Ascending aorta (tissue), 2 donors: ENCODE results near the gene SPACA9. TPM values are rescaled to one million over a fixed set of nuclear protein-coding genes. Genes with fewer than 3 reads are reported as not detected.

Source experiments
- DNase-seq, 2 donors: peaks; one replicate each; pipeline ENCODE4 v3.0.0-alpha.2; 2019; ENCODE audit warnings: low spot score in 2 of 2
- H3K27ac ChIP-seq, 2 donors: fragments of 200-600 bp; sonication (generic); one replicate each; pipeline ENCODE4 v1.5.1; 2016 to 2017; ENCODE audit warnings: mild to moderate bottlenecking in 1 of 2
- H3K27me3 ChIP-seq: fragments of 200-600 bp; sonication (generic); one replicate; pipeline ENCODE4 v1.5.1; 2017
- H3K36me3 ChIP-seq, 2 donors: fragments of 200-600 bp; sonication (generic); one replicate each; pipeline ENCODE4 v1.5.1; 2016
- H3K4me1 ChIP-seq, 2 donors: fragments of 200-600 bp; sonication (generic); one replicate each; pipeline ENCODE4 v1.5.1; 2016 to 2017; ENCODE audit warnings: mild to moderate bottlenecking in 1 of 2
- H3K4me3 ChIP-seq, 2 donors: fragments of 200-600 bp; sonication (generic); one replicate each; pipeline ENCODE4 v1.5.1; 2016 to 2017; ENCODE audit warnings: mild to moderate bottlenecking in 1 of 2
- H3K9me3 ChIP-seq, 2 donors: fragments of 200-600 bp; sonication (generic); one replicate each; pipeline ENCODE4 v1.5.1; 2016
- CTCF ChIP-seq, 3 experiments: fragments of 200-600 bp in 2 of 3; fragments of 450-650 bp in 1 of 3; sonication (generic) in 2 of 3; IDR thresholded peaks; one replicate each; pipeline ENCODE4 v1.5.1; 2016 to 2019; ENCODE audit warnings: antibody characterized with exemption in 3 of 3, mild to moderate bottlenecking in 1 of 3, moderate library complexity in 1 of 3
- intact Hi-C: fragments of 100-400 bp; cut with DNase I; formaldehyde crosslinking; loops from one replicate; pipeline ENCODE4 v1.15.1; 2023
- total RNA-seq: library from RNA; depleted of rRNA; stranded (reverse); fragments of >200 nt; gene quantifications from one replicate; pipeline ENCODE4 v1.1.0, GENCODE V29; 2016

The SPACA9 gene
- total RNA-seq, 1 donor from 2014 or later, result 5.9 TPM

GRCh38 chr9:132905726-132906125 is 27.0 kb downstream of the SPACA9 start:
- no peaks in the 10 kb centered on the region for H3K9me3 ChIP-seq
- no peaks in the 10 kb centered on the region for H3K4me1 ChIP-seq
- no peak overlapping the region for H3K27ac ChIP-seq
- H3K36me3 ChIP-seq, result peaks cover 53 to 76% of the 10 kb centered on the region in 2 donors
- intact Hi-C loops, result no loop called here
- DNase-seq, result no peak
- H3K4me3 ChIP-seq, result no peak overlapping the region
- TF ChIP-seq CTCF (IDR thresholded peaks at IDR 0.05), result no peak
- H3K27me3 ChIP-seq, result no peaks in the 10 kb centered on the region

- no peaks in the 10 kb centered on the region for H3K4me1 ChIP-seq
- no peaks in the 10 kb centered on the region for H3K27me3 ChIP-seq
- no peaks in the 10 kb centered on the region for H3K9me3 ChIP-seq
- H3K4me3 ChIP-seq, result no peak overlapping the region
- no peak for DNase-seq
- peaks cover 52 to 72% of the 10 kb centered on the region in 2 donors for H3K36me3 ChIP-seq
- intact Hi-C loops, result no loop called here
- no peak for TF ChIP-seq CTCF (IDR thresholded peaks at IDR 0.05)
- no peak overlapping the region for H3K27ac ChIP-seq
These were observed 29.9 kb downstream of the SPACA9 start for GRCh38 chr9:132908635-132909034.

- Histone ChIP-seq H3K4me1 (no peaks in the 10 kb centered on the region), H3K27ac (no peak overlapping the region), H3K9me3 (no peaks in the 10 kb centered on the region), H3K36me3 (peaks cover 50 to 69% of the 10 kb centered on the region in 2 donors), H3K4me3 (no peak overlapping the region), H3K27me3 (no peaks in the 10 kb centered on the region)
- intact Hi-C loops, result no loop called here
- no peak for TF ChIP-seq CTCF (IDR thresholded peaks at IDR 0.05)
- DNase-seq, result no peak
These were observed 30.6 kb downstream of the SPACA9 start for GRCh38 chr9:132909311-132909710.

- Histone ChIP-seq H3K9me3 (no peaks in the 10 kb centered on the region), H3K36me3 (peaks cover 50 to 70% of the 10 kb centered on the region in 2 donors), H3K4me1 (no peaks in the 10 kb centered on the region), H3K4me3 (no peak overlapping the region), H3K27ac (no peak overlapping the region), H3K27me3 (no peaks in the 10 kb centered on the region)
- TF ChIP-seq CTCF (IDR thresholded peaks at IDR 0.05), result no peak
- DNase-seq, result no peak
- intact Hi-C loops, result no loop called here
These were observed 31.7 kb downstream of the SPACA9 start for GRCh38 chr9:132910376-132910775.

- DNase-seq, result no peak
- H3K36me3 ChIP-seq, result peaks cover 61 to 74% of the 10 kb centered on the region in 2 donors
- no peaks in the 10 kb centered on the region for H3K27me3 ChIP-seq
- TF ChIP-seq CTCF (IDR thresholded peaks at IDR 0.05), result no peak
- H3K27ac ChIP-seq, result no peak overlapping the region
- intact Hi-C loops, result no loop called here
- no peaks in the 10 kb centered on the region for H3K4me1 ChIP-seq
- H3K9me3 ChIP-seq, result no peaks in the 10 kb centered on the region
- H3K4me3 ChIP-seq, result no peak overlapping the region
These were observed 33.4 kb downstream of the SPACA9 start for GRCh38 chr9:132912131-132912530.

GRCh38 chr9:132914924-132915323 is 36.2 kb downstream of the SPACA9 start:
- TF ChIP-seq CTCF (IDR thresholded peaks at IDR 0.05), result no peak
- intact Hi-C loops, result no loop called here
- Histone ChIP-seq H3K27ac (no peak overlapping the region), H3K36me3 (peaks cover 73 to 85% of the 10 kb centered on the region in 2 donors), H3K4me1 (no peaks in the 10 kb centered on the region), H3K4me3 (no peak overlapping the region), H3K9me3 (no peaks in the 10 kb centered on the region), H3K27me3 (no peaks in the 10 kb centered on the region)
- no peak for DNase-seq
